HepG2 (cell line): ENCODE data around the gene MMUT. TPM values are rescaled to one million over a fixed set of nuclear protein-coding genes. Genes with fewer than 3 reads are reported as not detected.
A peak's percentile ranks its signal among the peaks of the same experiment; 100 is the strongest.

Experiments used
- DNMT1 ChIP-seq: sonication (generic); formaldehyde crosslinking; IDR thresholded peaks from 2 replicates; pipeline ENCODE4 v1.5.1; 2020; ENCODE audit warnings: mild to moderate bottlenecking, missing genetic modification reagents
- FOXK2 ChIP-seq: fragments of 450-650 bp; IDR thresholded peaks from 2 replicates; pipeline ENCODE4 v1.6.1; 2016
- GTF3A ChIP-seq: sonication (generic); formaldehyde crosslinking; conservative IDR thresholded peaks from 2 replicates; pipeline ENCODE4 v1.4.0; 2020; ENCODE audit warnings: mild to moderate bottlenecking, missing genetic modification reagents
- MED8 ChIP-seq: sonication (generic); formaldehyde crosslinking; IDR thresholded peaks from 2 replicates; pipeline ENCODE4 v1.8.1; 2023; ENCODE audit warnings: mild to moderate bottlenecking, missing genetic modification reagents; ENCODE audit not compliant: insufficient replicate concordance
- NRL ChIP-seq: sonication (generic); formaldehyde crosslinking; IDR thresholded peaks from 2 replicates; pipeline ENCODE4 v1.5.0; 2020; ENCODE audit warnings: missing genetic modification reagents, mild to moderate bottlenecking, moderate library complexity, borderline replicate concordance
- RELA ChIP-seq: sonication (generic); formaldehyde crosslinking; IDR thresholded peaks from 2 replicates; pipeline ENCODE4 v1.4.0; 2020; ENCODE audit warnings: missing genetic modification reagents
- SAP130 ChIP-seq: IDR thresholded peaks from 2 replicates; pipeline ENCODE4 v1.6.1; 2016; ENCODE audit warnings: low read depth
- SNRNP70 ChIP-seq: fragments of 200-400 bp; formaldehyde crosslinking; IDR thresholded peaks from 2 replicates; pipeline ENCODE4 v1.6.1; 2017; ENCODE audit warnings: mild to moderate bottlenecking, low read depth, low read length, moderate library complexity
- TCF12 ChIP-seq, 2 experiments: fragments of 450-650 bp in 1 of 2; sonication (generic) in 1 of 2; formaldehyde crosslinking in 1 of 2; IDR thresholded peaks; 2 replicates each; pipeline versions ENCODE4 v1.6.1 to v1.8.0; 2017 to 2022; ENCODE audit warnings: antibody characterized with exemption in 1 of 2, mild to moderate bottlenecking in 1 of 2, missing genetic modification reagents in 1 of 2, moderate library complexity in 1 of 2
- YEATS2 ChIP-seq: sonication (generic); formaldehyde crosslinking; IDR thresholded peaks from 2 replicates; pipeline ENCODE4 v1.4.0; 2020; ENCODE audit warnings: missing genetic modification reagents, borderline replicate concordance
- ZBTB1 ChIP-seq: sonication (generic); formaldehyde crosslinking; IDR thresholded peaks from 2 replicates; pipeline ENCODE4 v1.4.0; 2020; ENCODE audit warnings: missing genetic modification reagents, borderline replicate concordance
- ZNF160 ChIP-seq: sonication (generic); formaldehyde crosslinking; IDR thresholded peaks from 2 replicates; pipeline ENCODE4 v1.8.0; 2022; ENCODE audit warnings: mild to moderate bottlenecking, inconsistent platforms, missing genetic modification reagents
- ZNF180 ChIP-seq: sonication (generic); formaldehyde crosslinking; IDR thresholded peaks from 2 replicates; pipeline ENCODE4 v1.4.0; 2020; ENCODE audit warnings: low read depth, missing genetic modification reagents, borderline replicate concordance
- ZNF225 ChIP-seq: sonication (generic); formaldehyde crosslinking; IDR thresholded peaks from 2 replicates; pipeline ENCODE4 v1.4.0; 2020; ENCODE audit warnings: mild to moderate bottlenecking, missing genetic modification reagents
- ZNF547 ChIP-seq: sonication (generic); formaldehyde crosslinking; IDR thresholded peaks from 2 replicates; pipeline ENCODE4 v1.5.1; 2020; ENCODE audit warnings: mild to moderate bottlenecking, missing genetic modification reagents
- ZNF577 ChIP-seq: sonication (generic); formaldehyde crosslinking; IDR thresholded peaks from 2 replicates; pipeline ENCODE4 v1.4.0; 2020; ENCODE audit warnings: mild to moderate bottlenecking, low read depth, missing genetic modification reagents, borderline replicate concordance
- ZNF772 ChIP-seq: sonication (generic); formaldehyde crosslinking; IDR thresholded peaks from 2 replicates; pipeline ENCODE4 v1.5.0; 2020; ENCODE audit warnings: mild to moderate bottlenecking, missing genetic modification reagents
- ZNF775 ChIP-seq: sonication (generic); formaldehyde crosslinking; IDR thresholded peaks from 2 replicates; pipeline ENCODE4 v1.4.0; 2020; ENCODE audit warnings: missing genetic modification reagents, mild to moderate bottlenecking, moderate library complexity, borderline replicate concordance
- ZNF782 ChIP-seq: sonication (generic); formaldehyde crosslinking; IDR thresholded peaks from 2 replicates; pipeline ENCODE4 v1.4.0; 2020; ENCODE audit warnings: missing genetic modification reagents, mild to moderate bottlenecking, borderline replicate concordance
- polyA plus RNA-seq, 8 experiments: library from polyadenylated mRNA; depleted of rRNA in 3 of 8; stranded (reverse) in 7 of 8; unstranded in 1 of 8; fragments of >200 nt; fragmentation: Illumina TruSeq in 4 of 8; extraction: Trizol in 4 of 8; gene quantifications; 2 replicates each; pipeline versions ENCODE4 v1.2.1 to v1.2.3, GENCODE V29; 2011 to 2016; ENCODE audit warnings: low read depth in 4 of 8, missing spikeins in 1 of 8, mixed read lengths in 1 of 8; ENCODE audit not compliant: insufficient read depth in 1 of 8
- total RNA-seq, 5 experiments: library from RNA; depleted of rRNA; stranded (reverse); fragments of >200 nt; fragmentation: Illumina TruSeq; extraction: Trizol; gene quantifications; 2 replicates each; pipeline ENCODE4 v1.2.3, GENCODE V29; 2016; ENCODE audit warnings: low read depth in 1 of 5
- TF ChIP-seq, protein P1 (sequence below): sonication (generic); formaldehyde crosslinking; IDR thresholded peaks from 2 replicates; pipeline ENCODE4 v1.4.0; 2020; ENCODE audit warnings: missing genetic modification reagents
- TF ChIP-seq, protein P2 (sequence below): sonication (generic); formaldehyde crosslinking; IDR thresholded peaks from 2 replicates; pipeline ENCODE4 v1.4.0; 2020; ENCODE audit warnings: missing genetic modification reagents, mild to moderate bottlenecking, borderline replicate concordance
- TF ChIP-seq, protein P3 (sequence below): sonication (generic); formaldehyde crosslinking; IDR thresholded peaks from 2 replicates; pipeline ENCODE4 v1.5.1; 2020; ENCODE audit warnings: missing genetic modification reagents, mild to moderate bottlenecking, borderline replicate concordance

The MMUT gene
- total and polyA plus RNA-seq, 2 of the 13 experiments (the other 11 are each of a cell fraction or from before 2014, with no cell fraction given) = 16.1 to 20.5 TPM

DNA sequence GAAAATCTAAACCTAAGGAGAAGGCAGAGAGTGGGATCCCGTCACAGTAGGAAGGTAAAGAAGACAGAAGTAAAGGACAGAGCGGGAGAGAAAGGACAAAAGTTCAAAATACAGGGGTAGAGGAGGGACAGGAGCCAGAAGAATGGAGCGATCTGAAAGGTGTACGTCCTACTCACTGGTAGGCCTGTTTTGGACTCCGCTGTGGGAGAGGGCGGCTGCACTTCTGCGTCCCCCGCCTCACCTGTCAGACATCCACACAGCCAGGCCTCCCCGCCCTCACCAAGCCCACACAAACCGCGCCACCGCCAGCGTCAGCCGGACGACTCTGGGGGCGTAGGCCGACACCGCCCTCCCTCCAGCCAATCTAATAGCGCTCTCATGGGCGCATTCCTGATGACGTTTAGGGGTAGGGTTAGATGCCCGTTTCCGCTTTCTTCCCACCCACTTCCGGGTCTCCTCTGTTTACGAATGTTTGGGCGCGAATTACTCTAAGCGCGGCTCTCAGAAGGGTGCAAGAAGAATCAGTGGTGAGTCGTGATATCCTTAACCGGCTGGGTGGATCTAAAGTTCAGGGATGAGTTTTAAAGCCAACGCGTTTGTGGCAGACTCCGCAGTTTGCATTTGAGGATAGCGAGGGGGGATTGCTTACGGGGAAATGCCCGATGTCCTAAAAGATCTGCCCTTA lies at the start of gene MMUT, which contains the start of gene CENPQ (continued):
- TF ChIP-seq, protein P1, sequence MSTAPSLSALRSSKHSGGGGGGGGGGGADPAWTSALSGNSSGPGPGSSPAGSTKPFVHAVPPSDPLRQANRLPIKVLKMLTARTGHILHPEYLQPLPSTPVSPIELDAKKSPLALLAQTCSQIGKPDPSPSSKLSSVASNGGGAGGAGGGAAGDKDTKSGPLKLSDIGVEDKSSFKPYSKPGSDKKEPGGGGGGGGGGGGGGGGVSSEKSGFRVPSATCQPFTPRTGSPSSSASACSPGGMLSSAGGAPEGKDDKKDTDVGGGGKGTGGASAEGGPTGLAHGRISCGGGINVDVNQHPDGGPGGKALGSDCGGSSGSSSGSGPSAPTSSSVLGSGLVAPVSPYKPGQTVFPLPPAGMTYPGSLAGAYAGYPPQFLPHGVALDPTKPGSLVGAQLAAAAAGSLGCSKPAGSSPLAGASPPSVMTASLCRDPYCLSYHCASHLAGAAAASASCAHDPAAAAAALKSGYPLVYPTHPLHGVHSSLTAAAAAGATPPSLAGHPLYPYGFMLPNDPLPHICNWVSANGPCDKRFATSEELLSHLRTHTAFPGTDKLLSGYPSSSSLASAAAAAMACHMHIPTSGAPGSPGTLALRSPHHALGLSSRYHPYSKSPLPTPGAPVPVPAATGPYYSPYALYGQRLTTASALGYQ (CRISPR knock-in tag) = no peak
- no peak for TF ChIP-seq RELA (CRISPR knock-in tag)
- no peak for TF ChIP-seq MED8 (CRISPR knock-in tag)
- peak; percentile 84; the same call in 1 of the 2 replicates for TF ChIP-seq ZNF782 (CRISPR knock-in tag)
- no peak for TF ChIP-seq ZNF577 (CRISPR knock-in tag)
- TF ChIP-seq, protein P2, sequence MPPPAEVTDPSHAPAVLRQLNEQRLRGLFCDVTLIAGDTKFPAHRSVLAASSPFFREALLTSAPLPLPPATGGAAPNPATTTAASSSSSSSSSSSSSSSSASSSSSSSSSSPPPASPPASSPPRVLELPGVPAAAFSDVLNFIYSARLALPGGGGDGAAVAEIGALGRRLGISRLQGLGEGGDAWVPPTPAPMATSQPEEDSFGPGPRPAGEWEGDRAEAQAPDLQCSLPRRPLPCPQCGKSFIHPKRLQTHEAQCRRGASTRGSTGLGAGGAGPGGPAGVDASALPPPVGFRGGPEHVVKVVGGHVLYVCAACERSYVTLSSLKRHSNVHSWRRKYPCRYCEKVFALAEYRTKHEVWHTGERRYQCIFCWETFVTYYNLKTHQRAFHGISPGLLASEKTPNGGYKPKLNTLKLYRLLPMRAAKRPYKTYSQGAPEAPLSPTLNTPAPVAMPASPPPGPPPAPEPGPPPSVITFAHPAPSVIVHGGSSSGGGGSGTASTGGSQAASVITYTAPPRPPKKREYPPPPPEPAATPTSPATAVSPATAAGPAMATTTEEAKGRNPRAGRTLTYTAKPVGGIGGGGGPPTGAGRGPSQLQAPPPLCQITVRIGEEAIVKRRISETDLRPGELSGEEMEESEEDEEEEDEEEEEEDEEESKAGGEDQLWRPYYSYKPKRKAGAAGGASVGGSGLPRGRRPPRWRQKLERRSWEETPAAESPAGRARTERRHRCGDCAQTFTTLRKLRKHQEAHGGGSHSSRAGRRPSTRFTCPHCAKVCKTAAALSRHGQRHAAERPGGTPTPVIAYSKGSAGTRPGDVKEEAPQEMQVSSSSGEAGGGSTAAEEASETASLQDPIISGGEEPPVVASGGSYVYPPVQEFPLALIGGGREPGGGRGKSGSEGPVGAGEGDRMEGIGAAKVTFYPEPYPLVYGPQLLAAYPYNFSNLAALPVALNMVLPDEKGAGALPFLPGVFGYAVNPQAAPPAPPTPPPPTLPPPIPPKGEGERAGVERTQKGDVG = peak; percentile 78; the same call in 1 of the 2 replicates
- no peak for TF ChIP-seq ZBTB1 (CRISPR knock-in tag)
- no peak for TF ChIP-seq SNRNP70
- peak; percentile 73; the same call in 1 of the 2 replicates for TF ChIP-seq ZNF772 (CRISPR knock-in tag)
- peak; percentile 99 for TF ChIP-seq YEATS2 (CRISPR knock-in tag)
- 0 out of 2 replicates have a peak, but pooled peaks have one; percentile 49 for TF ChIP-seq ZNF160 (CRISPR knock-in tag)
- TF ChIP-seq, protein P3, sequence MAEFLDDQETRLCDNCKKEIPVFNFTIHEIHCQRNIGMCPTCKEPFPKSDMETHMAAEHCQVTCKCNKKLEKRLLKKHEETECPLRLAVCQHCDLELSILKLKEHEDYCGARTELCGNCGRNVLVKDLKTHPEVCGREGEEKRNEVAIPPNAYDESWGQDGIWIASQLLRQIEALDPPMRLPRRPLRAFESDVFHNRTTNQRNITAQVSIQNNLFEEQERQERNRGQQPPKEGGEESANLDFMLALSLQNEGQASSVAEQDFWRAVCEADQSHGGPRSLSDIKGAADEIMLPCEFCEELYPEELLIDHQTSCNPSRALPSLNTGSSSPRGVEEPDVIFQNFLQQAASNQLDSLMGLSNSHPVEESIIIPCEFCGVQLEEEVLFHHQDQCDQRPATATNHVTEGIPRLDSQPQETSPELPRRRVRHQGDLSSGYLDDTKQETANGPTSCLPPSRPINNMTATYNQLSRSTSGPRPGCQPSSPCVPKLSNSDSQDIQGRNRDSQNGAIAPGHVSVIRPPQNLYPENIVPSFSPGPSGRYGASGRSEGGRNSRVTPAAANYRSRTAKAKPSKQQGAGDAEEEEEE (CRISPR knock-in tag) = peak; percentile 97
- peak; percentile 57; the same call in 1 of the 2 replicates for TF ChIP-seq ZNF547 (CRISPR knock-in tag)
- peak; percentile 62; the same call in 1 of the 2 replicates for TF ChIP-seq ZNF775
- TF ChIP-seq TCF12 (IDR thresholded peaks at IDR 0.05) = no peak
- TF ChIP-seq TCF12 (CRISPR knock-in tag; IDR thresholded peaks at IDR 0.05) = 0 out of 2 replicates have a peak, but pooled peaks have one; percentile 59
- peak; percentile 100 for TF ChIP-seq SAP130
- TF ChIP-seq ZNF180 (CRISPR knock-in tag) = 0 out of 2 replicates have a peak, but pooled peaks have one; percentile 8
- peak; percentile 94; the same call in 1 of the 2 replicates for TF ChIP-seq FOXK2
- no peak; the same call in 1 of the 2 replicates for TF ChIP-seq NRL (CRISPR knock-in tag)
- TF ChIP-seq GTF3A = peak; percentile 99
- no peak for TF ChIP-seq DNMT1 (CRISPR knock-in tag)
- TF ChIP-seq ZNF225 (CRISPR knock-in tag) = 0 out of 2 replicates have a peak, but pooled peaks have one; percentile 46
